DND-41 (cell line): ENCODE results near the gene STX3.

Experiments used
- EZH2 ChIP-seq: IDR thresholded peaks from 3 replicates; pipeline ENCODE4 v1.6.1; 2012; ENCODE audit warnings: borderline replicate concordance, low read depth, mild to moderate bottlenecking, moderate library complexity, low read length, inconsistent platforms; ENCODE audit not compliant: severe bottlenecking
- TF ChIP-seq, protein P1 (sequence below): IDR thresholded peaks from 2 replicates; pipeline ENCODE4 v1.5.1; 2012; ENCODE audit warnings: borderline replicate concordance, low read length, moderate library complexity, mild to moderate bottlenecking; ENCODE audit not compliant: poor library complexity, severe bottlenecking; ENCODE audit errors: extremely low read depth

DNA sequence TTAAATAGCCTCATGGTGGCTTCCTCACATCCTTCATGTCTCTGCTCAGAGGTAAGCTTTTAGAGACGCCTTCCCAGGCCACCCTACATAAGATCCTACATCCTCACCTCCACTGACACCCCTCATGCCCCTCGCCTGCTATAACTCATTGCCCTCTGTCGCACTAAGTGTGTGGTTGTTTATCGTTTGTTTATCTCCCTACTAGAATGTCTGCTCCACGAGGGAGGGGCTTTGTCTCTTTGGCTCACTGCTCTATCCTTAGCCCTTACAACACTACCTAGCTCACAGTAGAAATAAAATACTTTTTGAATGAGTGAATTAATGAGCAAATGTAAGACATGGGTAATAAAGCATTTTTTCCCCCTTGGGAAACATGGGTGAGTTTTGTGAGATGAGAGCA is 91.4 kb downstream of the STX3 start:
- TF ChIP-seq, protein P1, sequence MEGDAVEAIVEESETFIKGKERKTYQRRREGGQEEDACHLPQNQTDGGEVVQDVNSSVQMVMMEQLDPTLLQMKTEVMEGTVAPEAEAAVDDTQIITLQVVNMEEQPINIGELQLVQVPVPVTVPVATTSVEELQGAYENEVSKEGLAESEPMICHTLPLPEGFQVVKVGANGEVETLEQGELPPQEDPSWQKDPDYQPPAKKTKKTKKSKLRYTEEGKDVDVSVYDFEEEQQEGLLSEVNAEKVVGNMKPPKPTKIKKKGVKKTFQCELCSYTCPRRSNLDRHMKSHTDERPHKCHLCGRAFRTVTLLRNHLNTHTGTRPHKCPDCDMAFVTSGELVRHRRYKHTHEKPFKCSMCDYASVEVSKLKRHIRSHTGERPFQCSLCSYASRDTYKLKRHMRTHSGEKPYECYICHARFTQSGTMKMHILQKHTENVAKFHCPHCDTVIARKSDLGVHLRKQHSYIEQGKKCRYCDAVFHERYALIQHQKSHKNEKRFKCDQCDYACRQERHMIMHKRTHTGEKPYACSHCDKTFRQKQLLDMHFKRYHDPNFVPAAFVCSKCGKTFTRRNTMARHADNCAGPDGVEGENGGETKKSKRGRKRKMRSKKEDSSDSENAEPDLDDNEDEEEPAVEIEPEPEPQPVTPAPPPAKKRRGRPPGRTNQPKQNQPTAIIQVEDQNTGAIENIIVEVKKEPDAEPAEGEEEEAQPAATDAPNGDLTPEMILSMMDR: no peak
- TF ChIP-seq EZH2: no peak
